Fibroblast of lung (primary cell): ENCODE data around the gene SLC25A1. TPM values are rescaled to one million over a fixed set of nuclear protein-coding genes. Genes with fewer than 3 reads are reported as not detected.

ENCODE experiments used
- DNase-seq, 2 donors: peaks; one replicate each; pipeline versions ENCODE4 v3.0.0 to v3.0.0-alpha.2; 2010; ENCODE audit warnings: low read depth in 2 of 2
- H2AFZ ChIP-seq: 2 replicates; pipeline ENCODE4 v1.5.1; 2012; ENCODE audit warnings: low read length, control low read depth, inconsistent platforms
- H3K27ac ChIP-seq: 2 replicates; pipeline ENCODE4 v1.5.1; 2011; ENCODE audit warnings: low read length, control low read depth; ENCODE audit not compliant: insufficient read depth
- H3K27me3 ChIP-seq: 2 replicates; pipeline ENCODE4 v1.5.1; 2011; ENCODE audit warnings: mild to moderate bottlenecking, low read length; ENCODE audit not compliant: control insufficient read depth, insufficient read depth
- H3K36me3 ChIP-seq: 2 replicates; pipeline ENCODE4 v1.5.1; 2011; ENCODE audit warnings: low read length; ENCODE audit not compliant: control insufficient read depth, insufficient read depth
- H3K4me1 ChIP-seq: 2 replicates; pipeline ENCODE4 v1.5.1; 2011; ENCODE audit warnings: low read length; ENCODE audit not compliant: control insufficient read depth, insufficient read depth; ENCODE audit errors: extremely low read depth
- H3K4me2 ChIP-seq: 2 replicates; pipeline ENCODE4 v1.5.1; 2011; ENCODE audit warnings: low read length, control low read depth; ENCODE audit not compliant: insufficient read depth; ENCODE audit errors: extremely low read depth
- H3K4me3 ChIP-seq, 4 experiments: fragments of 200-600 bp in 1 of 4; sonication (generic) in 1 of 4; replicated peaks in 1 of 4; 2 replicates each; pipeline ENCODE4 v1.5.1; 2011 to 2016; ENCODE audit warnings: low read length in 4 of 4, low read depth in 3 of 4, mild to moderate bottlenecking in 3 of 4, control low read depth in 2 of 4, inconsistent platforms in 1 of 4, mixed read lengths in 1 of 4; ENCODE audit not compliant: insufficient read depth in 1 of 4; ENCODE audit errors: control extremely low read depth in 1 of 4
- H3K79me2 ChIP-seq: 2 replicates; pipeline ENCODE4 v1.5.1; 2012; ENCODE audit warnings: mild to moderate bottlenecking, low read length, inconsistent platforms; ENCODE audit not compliant: control insufficient read depth, insufficient read depth
- H3K9ac ChIP-seq: 2 replicates; pipeline ENCODE4 v1.5.1; 2011; ENCODE audit warnings: mild to moderate bottlenecking, low read length, control low read depth; ENCODE audit not compliant: insufficient read depth
- H3K9me3 ChIP-seq: 2 replicates; pipeline ENCODE4 v1.5.1; 2012; ENCODE audit warnings: low read depth, low read length; ENCODE audit not compliant: control insufficient read depth, insufficient read depth
- H4K20me1 ChIP-seq: 2 replicates; pipeline ENCODE4 v1.5.1; 2011; ENCODE audit warnings: low read length; ENCODE audit not compliant: control insufficient read depth, insufficient read depth; ENCODE audit errors: extremely low read depth
- CTCF ChIP-seq, 2 donors: IDR thresholded peaks in 1 of 2; conservative IDR thresholded peaks in 1 of 2; 1 replicate in 1 of 2; 2 replicates in 1 of 2; pipeline ENCODE4 v1.5.1; 2011 to 2012; ENCODE audit warnings: low read length in 2 of 2, control low read depth in 1 of 2, inconsistent platforms in 1 of 2, low read depth in 1 of 2, mild to moderate bottlenecking in 1 of 2
- EZH2 ChIP-seq: IDR thresholded peaks from 2 replicates; pipeline ENCODE4 v1.5.1; 2012; ENCODE audit warnings: low read length, control low read depth, mild to moderate bottlenecking; ENCODE audit errors: missing control alignments
- polyA plus RNA-seq, 2 donors: library from polyadenylated mRNA; depleted of rRNA in 1 of 2; stranded (reverse) in 1 of 2; unstranded in 1 of 2; fragments of >200 nt; gene quantifications; 2 replicates each; pipeline ENCODE4 v1.2.1, GENCODE V29; 2011 to 2012; ENCODE audit warnings: missing spikeins in 1 of 2
- total RNA-seq: library from RNA; depleted of rRNA; stranded (reverse); fragments of >200 nt; gene quantifications from 2 replicates; pipeline ENCODE4 v1.2.1, GENCODE V29; 2014

The SLC25A1 gene
- total and polyA plus RNA-seq, 2 donors (not counting 1 experiment from before 2014, with no cell fraction given), result 56.1 to 161 TPM

GRCh38 chr22:19150482-19151328, 27.8 kb downstream of the SLC25A1 start:
- Histone ChIP-seq H3K79me2 (no peaks in the 10 kb centered on the region), H2AFZ (no peak overlapping the region), H3K27me3 (peaks cover 41% of the 10 kb centered on the region), H4K20me1 (no peaks in the 10 kb centered on the region), H3K4me2 (no peak overlapping the region), H3K36me3 (no peaks in the 10 kb centered on the region), H3K27ac (no peak overlapping the region), H3K9ac (no peak overlapping the region), H3K4me3 (no peak overlapping the region), H3K9me3 (no peaks in the 10 kb centered on the region), H3K4me1 (no peaks in the 10 kb centered on the region)
- DNase-seq, result no peak
- TF ChIP-seq EZH2 (peak; percentile 99), CTCF (conservative IDR thresholded peaks at IDR 0.05 in 1 of 2, IDR thresholded peaks at IDR 0.05 in 1 of 2; ENCODE audit: low read depth in 1 of 2, low read length in 2 of 2) (no peak)

- H3K9me3 ChIP-seq, result no peaks in the 10 kb centered on the region
- no peak within 1 kb of the TSS for H3K27ac ChIP-seq
- H3K4me1 ChIP-seq, result no peaks in the 10 kb centered on the region
- no peak within 1 kb of the TSS for H2AFZ ChIP-seq
- no peak within 1 kb of the TSS for H3K9ac ChIP-seq
- H3K4me3 ChIP-seq, result no peak within 1 kb of the TSS
- no peaks in the 10 kb centered on the region for H3K36me3 ChIP-seq
- no peak for DNase-seq
- H4K20me1 ChIP-seq, result no peaks in the 10 kb centered on the region
- no peaks in the 10 kb centered on the region for H3K79me2 ChIP-seq
- H3K4me2 ChIP-seq, result no peak within 1 kb of the TSS
- TF ChIP-seq EZH2 (no peak), CTCF (conservative IDR thresholded peaks at IDR 0.05 in 1 of 2, IDR thresholded peaks at IDR 0.05 in 1 of 2; ENCODE audit: low read depth in 1 of 2, low read length in 2 of 2) (no peak)
- peaks cover 41% of the 10 kb centered on the region for H3K27me3 ChIP-seq
These were observed 28.5 kb downstream of the SLC25A1 start, which contains the start of gene GSC2 for GRCh38 chr22:19149991-19150390. TSS of gene GSC2 (minus strand) at chr22:19150292. CDS start at chr22:19150283, 9 bp downstream.

DNA sequence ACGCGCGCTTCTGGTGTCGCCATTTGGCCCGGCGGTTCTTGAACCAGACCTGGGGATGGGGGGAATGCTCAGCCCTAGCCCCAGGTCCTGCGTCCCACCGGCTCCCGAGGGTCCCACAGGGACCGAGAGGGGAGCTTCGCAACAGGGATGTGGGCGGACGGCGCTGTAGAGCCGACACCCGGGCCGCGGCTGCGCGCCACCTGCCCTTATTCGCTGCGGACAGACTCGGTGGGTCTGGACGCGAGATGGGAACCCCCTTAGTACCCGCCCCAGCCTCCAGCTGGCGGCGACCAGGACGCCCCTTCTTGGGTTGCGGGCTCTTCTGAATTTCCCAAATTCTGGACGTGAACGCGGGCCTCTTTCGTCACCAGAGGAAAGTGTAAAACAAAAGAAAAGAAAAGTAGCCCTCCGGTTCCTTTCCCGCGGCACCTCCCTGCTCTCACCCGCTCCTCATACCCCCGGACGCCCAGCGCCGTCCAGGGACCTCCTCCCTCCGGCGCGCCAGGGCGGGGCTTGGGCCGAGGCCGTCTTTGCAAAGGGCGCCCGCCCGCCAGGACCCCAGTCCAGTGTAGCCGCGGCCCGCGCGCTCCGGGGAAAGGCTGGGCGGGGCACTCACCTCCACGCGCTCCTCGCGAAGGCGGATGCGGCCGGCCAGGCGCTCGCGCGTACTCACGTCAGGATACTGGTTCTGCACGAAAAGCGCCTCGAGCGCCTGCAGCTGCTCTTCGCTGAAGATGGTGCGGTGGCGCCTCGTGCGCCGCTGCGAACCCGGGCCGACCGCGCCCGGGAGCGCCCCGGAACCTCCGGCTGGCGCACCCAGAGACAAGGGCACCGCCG, 29.3 kb downstream of the SLC25A1 start:
- Histone ChIP-seq H3K36me3 (no peaks in the 10 kb centered on the region), H3K4me2 (no peak overlapping the region), H3K79me2 (peaks cover under 1% of the 10 kb centered on the region), H3K9me3 (no peaks in the 10 kb centered on the region), H3K27ac (no peak overlapping the region), H3K27me3 (peaks cover 41% of the 10 kb centered on the region), H2AFZ (no peak overlapping the region), H4K20me1 (no peaks in the 10 kb centered on the region), H3K4me1 (no peaks in the 10 kb centered on the region), H3K9ac (no peak overlapping the region), H3K4me3 (no peak overlapping the region)
- peak; percentile 83 for TF ChIP-seq EZH2
- no peak for TF ChIP-seq CTCF (conservative IDR thresholded peaks at IDR 0.05 in 1 of 2, IDR thresholded peaks at IDR 0.05 in 1 of 2; ENCODE audit: low read depth in 1 of 2, low read length in 2 of 2)
- DNase-seq, result peak in 1 of 2 donors; percentile 12
